ENCODE data around the gene MNDA.

MNDA gene

DNA sequence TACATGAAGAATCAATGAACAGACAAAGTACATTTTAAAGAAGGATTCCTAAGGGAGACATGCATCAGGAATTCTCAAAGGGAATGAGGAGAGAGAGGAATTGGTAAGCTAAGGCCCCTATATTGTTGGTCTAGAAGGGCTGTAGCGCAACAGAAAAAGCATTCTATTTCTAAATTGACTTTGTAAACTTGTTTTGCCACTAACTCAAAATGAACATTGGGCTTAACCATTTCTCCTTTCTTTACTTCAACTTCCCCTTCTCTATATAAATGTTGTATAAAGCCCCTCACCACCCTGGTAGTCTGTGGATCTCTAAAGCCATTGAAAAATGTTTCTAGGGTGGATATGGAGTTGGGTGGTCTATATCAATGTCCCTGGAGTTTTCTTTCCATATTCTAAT lies 29.8 kb upstream of the MNDA start:
- DNase-seq (ENCODE audit: low read depth), result no peak
- in situ Hi-C loops (cut with HindIII; ENCODE audit: low sequenced_read_pairs), result no loop called here
- no peak overlapping the region for H3K4me3 ChIP-seq (ENCODE audit: low read depth, low read length)
- TF ChIP-seq, protein P1, sequence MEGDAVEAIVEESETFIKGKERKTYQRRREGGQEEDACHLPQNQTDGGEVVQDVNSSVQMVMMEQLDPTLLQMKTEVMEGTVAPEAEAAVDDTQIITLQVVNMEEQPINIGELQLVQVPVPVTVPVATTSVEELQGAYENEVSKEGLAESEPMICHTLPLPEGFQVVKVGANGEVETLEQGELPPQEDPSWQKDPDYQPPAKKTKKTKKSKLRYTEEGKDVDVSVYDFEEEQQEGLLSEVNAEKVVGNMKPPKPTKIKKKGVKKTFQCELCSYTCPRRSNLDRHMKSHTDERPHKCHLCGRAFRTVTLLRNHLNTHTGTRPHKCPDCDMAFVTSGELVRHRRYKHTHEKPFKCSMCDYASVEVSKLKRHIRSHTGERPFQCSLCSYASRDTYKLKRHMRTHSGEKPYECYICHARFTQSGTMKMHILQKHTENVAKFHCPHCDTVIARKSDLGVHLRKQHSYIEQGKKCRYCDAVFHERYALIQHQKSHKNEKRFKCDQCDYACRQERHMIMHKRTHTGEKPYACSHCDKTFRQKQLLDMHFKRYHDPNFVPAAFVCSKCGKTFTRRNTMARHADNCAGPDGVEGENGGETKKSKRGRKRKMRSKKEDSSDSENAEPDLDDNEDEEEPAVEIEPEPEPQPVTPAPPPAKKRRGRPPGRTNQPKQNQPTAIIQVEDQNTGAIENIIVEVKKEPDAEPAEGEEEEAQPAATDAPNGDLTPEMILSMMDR (IDR thresholded peaks at IDR 0.05; ENCODE audit: low read depth, low read length, missing control alignments), result no peak

DNA sequence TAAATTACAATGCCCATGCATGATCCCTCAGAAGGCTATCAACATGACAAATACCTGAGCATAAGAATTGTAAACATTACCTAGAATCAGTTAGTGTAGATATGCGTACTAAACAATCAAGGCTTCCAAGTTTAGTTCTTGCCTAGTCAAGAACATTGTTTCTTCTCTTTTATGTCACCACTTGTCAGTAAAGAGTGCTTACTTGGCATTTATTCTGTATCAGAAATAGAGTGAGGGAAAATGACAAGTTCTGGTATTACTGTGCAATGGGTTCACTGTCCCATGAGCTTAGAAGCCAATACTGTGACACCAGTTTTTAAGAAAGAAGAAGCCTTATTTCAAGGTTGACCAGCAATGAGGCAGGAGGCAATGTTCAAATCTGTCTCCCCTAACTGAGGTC lies 27.5 kb upstream of the MNDA start:
- TF ChIP-seq, protein P1 (IDR thresholded peaks at IDR 0.05; ENCODE audit: low read depth, low read length, missing control alignments), result no peak
- H3K4me3 ChIP-seq (ENCODE audit: low read depth, low read length), result no peak overlapping the region
- no peak for DNase-seq (ENCODE audit: low read depth)
- in situ Hi-C loops (cut with HindIII; ENCODE audit: low sequenced_read_pairs), result no loop called here

DNA sequence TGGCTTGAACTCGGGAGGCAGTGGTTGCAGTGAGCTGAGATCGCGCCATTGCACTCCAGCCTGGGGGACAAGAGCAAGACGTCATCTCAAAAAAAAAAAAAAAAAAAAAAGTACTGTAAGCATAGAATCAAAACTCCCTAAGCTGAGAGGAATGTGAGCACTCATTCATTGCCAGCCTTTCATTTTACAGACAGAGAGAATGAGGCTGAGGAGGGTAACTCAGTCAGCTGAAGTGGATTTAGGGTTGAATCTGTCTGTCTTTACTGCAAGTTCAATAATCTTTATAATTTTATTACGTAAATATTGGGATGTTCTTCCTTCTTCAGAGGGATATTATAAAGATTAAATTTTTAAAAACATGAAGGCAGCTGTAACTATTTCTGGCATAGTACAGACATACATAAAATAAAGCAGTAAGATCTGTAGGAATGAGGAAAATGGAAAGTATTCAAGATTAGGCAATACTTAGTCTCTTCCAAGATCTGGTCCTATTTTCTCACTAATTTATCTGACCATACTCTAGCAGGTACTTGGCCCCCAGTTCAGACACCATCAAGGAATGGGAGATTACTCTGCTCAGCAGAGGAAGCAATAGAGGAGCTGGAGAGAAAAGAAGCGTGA lies 24.1 kb upstream of the MNDA start:
- no peak overlapping the region for H3K4me3 ChIP-seq (ENCODE audit: low read depth, low read length)
- no peak for DNase-seq (ENCODE audit: low read depth)
- in situ Hi-C loops (cut with HindIII; ENCODE audit: low sequenced_read_pairs), result no loop called here
- TF ChIP-seq, protein P1 (IDR thresholded peaks at IDR 0.05; ENCODE audit: low read depth, low read length, missing control alignments), result no peak

DNA sequence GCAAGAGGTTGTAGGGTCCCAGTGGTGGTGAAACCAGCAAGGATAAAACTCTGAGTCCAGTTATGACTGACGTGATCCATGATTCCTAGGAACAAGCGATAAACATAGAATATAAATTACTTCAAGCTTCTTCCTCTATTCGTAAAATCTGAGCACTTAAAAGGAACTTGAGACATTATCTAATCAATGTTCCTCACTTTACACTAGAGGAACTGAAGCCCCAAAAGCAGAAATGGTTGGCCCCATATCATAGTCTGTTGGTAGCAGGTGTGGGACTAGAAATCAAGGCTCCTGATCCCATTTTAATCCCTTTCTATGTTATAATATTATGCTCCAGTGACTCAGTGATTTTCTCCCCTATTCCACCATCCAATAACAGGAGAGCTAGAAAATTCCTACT lies 21.9 kb upstream of the MNDA start:
- no peak overlapping the region for H3K4me3 ChIP-seq (ENCODE audit: low read depth, low read length)
- no peak for DNase-seq (ENCODE audit: low read depth)
- in situ Hi-C loops (cut with HindIII; ENCODE audit: low sequenced_read_pairs), result no loop called here
- TF ChIP-seq, protein P1 (IDR thresholded peaks at IDR 0.05; ENCODE audit: low read depth, low read length, missing control alignments), result no peak

DNA sequence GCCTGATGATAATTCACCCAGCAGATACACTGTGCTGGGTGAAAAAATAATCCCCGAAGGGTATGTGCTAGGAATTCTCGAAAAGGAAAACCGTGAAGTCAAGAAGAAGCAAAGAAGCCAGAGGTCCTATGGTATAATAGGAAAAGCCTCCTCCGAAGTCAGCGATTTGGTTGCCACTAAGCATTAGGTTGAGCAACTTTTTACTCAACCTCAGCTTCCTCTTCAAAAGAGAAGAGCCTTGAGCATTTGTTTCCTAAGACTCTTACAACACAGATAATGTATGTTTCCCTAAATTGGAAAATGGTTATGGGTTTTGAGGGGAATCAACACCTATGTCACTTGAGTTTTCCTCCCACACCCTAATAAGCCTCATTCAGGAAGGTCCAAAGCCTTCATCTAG lies 21.3 kb upstream of the MNDA start:
- no peak for DNase-seq (ENCODE audit: low read depth)
- H3K4me3 ChIP-seq (ENCODE audit: low read depth, low read length), result no peak overlapping the region
- TF ChIP-seq, protein P1 (IDR thresholded peaks at IDR 0.05; ENCODE audit: low read depth, low read length, missing control alignments), result no peak
- in situ Hi-C loops (cut with HindIII; ENCODE audit: low sequenced_read_pairs), result no loop called here

DNA sequence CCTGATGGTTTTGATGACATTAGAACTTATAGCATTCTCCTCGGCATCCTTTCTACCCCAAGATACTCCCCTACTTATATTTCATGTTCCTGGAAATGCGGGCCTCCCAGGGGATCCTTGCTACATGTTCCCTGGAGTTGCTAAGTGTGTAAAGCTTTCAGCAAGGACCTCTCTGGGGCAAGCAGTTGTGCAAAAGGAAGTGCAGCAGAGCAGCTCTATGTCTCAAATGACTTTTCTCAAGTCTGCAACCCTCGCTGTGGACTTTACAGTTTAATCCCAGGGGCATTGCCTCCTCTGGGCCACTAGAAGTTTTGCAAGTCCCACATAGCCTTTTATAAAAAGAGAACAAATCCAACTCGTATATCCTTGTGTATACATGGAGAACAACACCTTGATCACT lies 20.8 kb upstream of the MNDA start:
- DNase-seq (ENCODE audit: low read depth), result no peak
- in situ Hi-C loops (cut with HindIII; ENCODE audit: low sequenced_read_pairs), result no loop called here
- no peak overlapping the region for H3K4me3 ChIP-seq (ENCODE audit: low read depth, low read length)
- TF ChIP-seq, protein P1 (IDR thresholded peaks at IDR 0.05; ENCODE audit: low read depth, low read length, missing control alignments), result no peak
